Fibroblast of mammary gland (primary cell): ENCODE results near the gene FAM81A.

ENCODE experiments used
- DNase-seq: peaks from one replicate; pipeline ENCODE4 v3.0.0-alpha.2; 2010; ENCODE audit warnings: low read depth
- H3K4me3 ChIP-seq: 2 replicates; pipeline ENCODE4 v1.5.1; 2011; ENCODE audit warnings: low read depth, mild to moderate bottlenecking, low read length, moderate library complexity; ENCODE audit not compliant: control insufficient read depth
- TF ChIP-seq, protein P1 (sequence below): conservative IDR thresholded peaks from 2 replicates; pipeline ENCODE4 v1.5.1; 2011; ENCODE audit warnings: low read depth, low read length, inconsistent platforms; ENCODE audit not compliant: control insufficient read depth, insufficient read depth

Gene FAM81A

DNA sequence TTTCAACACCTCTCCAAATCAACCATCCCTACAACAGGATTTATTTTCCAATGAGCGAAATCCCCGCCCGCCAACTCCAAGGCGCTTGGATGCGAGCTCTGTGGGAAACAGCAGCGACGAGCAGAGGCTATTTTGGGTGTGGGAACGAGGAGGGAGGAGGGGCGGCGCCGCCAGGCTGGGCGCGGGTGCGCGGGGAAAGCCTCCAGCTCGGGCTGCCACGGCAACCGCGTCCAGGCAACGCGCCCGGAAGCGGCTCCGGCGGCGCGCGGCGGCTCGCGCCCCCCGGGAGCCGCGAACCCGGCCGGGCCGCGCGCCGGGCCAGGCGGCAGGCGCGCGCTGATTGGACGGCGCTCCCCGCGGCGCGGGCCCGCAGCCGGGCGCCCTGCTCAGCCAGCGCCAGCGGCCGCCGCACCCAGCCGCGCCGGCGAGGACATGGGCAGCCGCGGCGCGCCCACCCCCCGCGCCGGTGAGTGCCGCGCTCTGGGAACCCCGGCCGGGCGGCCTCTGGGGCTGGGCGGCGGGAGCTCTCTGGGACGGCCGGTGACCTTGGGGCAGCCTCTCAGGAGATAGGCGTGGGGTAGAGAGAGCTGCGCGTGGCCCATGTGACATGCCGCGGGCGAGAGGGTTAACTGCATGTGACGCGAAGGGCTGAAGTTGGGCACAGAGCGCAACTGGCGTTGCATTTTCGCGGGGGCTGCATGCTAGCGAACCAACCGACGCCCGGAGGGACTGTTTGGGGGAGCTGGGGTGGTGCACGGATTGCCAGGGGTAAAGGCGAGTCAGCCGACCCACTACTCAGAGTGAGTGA, at the start of gene FAM81A:
TSS of gene FAM81A (plus strand) at position 370 of the 808 bp plus-strand sequence. CDS start 20,441 bp downstream, outside the sequence.
- peak; percentile 64 for DNase-seq
- H3K4me3 ChIP-seq, result peak within 1 kb of the TSS; percentile 57

DNA sequence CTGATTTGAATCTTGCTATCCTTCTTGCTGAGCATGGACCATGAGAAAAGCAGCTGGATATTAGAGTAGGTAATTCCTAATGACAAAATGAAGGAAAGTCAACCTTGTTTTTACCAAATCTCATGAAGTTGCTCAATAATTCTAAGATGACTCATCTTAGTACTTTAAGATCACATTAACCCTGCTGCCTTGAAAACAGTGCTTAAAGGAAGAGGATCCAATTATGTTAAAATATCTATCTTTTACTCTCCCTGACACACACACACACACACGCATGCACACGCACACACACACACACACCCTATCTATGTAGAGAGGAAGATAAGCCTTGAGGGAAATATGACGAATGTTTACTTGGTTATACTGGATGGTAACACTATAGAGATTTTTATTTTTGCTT, 49.3 kb upstream of the FAM81A start:
- peak; percentile 81 for DNase-seq
- H3K4me3 ChIP-seq, result no peak overlapping the region
- TF ChIP-seq, protein P1, sequence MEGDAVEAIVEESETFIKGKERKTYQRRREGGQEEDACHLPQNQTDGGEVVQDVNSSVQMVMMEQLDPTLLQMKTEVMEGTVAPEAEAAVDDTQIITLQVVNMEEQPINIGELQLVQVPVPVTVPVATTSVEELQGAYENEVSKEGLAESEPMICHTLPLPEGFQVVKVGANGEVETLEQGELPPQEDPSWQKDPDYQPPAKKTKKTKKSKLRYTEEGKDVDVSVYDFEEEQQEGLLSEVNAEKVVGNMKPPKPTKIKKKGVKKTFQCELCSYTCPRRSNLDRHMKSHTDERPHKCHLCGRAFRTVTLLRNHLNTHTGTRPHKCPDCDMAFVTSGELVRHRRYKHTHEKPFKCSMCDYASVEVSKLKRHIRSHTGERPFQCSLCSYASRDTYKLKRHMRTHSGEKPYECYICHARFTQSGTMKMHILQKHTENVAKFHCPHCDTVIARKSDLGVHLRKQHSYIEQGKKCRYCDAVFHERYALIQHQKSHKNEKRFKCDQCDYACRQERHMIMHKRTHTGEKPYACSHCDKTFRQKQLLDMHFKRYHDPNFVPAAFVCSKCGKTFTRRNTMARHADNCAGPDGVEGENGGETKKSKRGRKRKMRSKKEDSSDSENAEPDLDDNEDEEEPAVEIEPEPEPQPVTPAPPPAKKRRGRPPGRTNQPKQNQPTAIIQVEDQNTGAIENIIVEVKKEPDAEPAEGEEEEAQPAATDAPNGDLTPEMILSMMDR, result no peak

More for the DNA sequence above, at the start of gene FAM81A:
- TF ChIP-seq, protein P1, result no peak

DNA sequence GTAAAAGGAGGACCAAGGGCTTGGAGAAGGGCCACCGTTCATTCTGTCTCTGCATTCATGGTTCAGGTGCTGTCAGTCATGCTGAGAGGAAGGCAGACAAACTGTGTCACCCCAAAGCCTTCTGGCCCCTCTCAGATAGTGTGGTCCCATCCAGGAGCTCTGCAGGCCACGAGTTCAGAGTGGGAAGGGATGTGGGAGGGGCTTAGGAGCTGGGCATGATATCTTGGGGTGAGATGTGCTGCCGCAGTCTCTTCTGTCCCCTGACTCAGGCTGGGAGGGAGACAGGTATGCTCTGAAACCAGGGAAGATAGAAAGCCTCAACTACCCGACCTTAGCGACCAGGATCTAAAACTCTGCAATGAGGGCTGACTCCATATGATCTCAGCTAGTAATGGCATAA, 45.7 kb upstream of the FAM81A start:
- no peak overlapping the region for H3K4me3 ChIP-seq
- TF ChIP-seq, protein P1, result no peak
- no peak for DNase-seq

DNA sequence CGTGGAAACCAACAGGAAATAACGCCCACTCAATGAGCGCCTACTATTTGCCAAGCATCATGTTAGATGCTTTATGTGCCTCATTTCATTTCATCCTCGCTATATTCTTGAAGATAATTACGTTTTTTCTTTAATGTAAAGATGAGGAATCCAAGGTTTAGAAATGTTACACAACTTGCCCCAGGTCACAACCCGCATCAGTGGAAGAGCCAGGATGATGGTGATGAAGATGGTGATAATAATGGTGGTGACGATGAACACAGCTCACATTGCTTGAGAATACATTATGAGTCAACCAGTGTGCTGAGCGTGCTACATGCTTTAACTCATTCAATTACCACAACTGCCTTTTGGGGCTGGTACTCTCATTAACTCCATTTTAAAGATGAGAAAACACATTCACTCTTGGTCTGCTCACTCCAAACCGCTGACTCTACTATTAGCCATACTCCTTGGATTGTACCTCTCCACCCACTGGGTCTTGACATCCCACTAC, 43.8 kb upstream of the FAM81A start:
- no peak overlapping the region for H3K4me3 ChIP-seq
- DNase-seq, result peak; percentile 19
- TF ChIP-seq, protein P1, result no peak

DNA sequence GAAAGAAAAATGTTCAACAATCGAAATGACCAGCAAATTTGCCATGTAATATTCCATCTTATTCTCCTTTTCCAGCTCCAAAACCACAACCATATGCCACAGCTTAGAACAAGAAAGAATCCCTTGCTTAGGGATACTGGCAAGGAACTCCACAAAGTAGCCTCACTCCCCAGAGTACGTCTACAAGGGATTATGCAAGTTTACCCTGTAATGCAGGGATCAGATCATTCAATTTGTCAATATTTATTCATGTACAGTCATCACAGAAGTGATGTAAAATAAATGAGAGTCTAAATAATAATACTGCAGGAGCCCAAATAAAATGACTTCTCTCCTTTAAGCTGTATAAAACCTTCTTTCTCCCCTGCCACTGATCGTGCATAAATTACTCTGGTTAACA, 41.8 kb upstream of the FAM81A start:
- peak; percentile 28 for DNase-seq

DNA sequence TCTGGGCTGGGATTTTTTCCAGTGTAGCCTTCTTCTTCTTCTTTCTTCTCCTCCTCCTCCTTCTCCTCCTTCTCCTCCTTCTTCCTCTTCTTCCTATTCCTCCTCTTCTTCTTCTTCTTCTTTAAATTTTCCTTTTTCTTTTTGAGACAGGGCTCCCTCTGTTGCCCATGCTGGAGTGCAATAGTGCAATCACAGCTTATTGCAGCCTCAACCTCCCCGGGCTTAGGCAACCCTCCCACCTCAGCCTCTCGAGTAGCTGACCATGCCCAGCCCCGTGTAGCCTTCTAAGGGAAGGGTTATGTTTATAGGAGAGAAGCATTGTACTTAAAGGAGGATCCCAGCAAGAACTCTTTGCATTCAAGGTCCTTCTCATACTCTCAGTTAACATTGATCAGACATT, 41.3 kb upstream of the FAM81A start:
- H3K4me3 ChIP-seq, result no peak overlapping the region
- DNase-seq, result no peak
- TF ChIP-seq, protein P1, result no peak

More for the DNA sequence above, 41.8 kb upstream of the FAM81A start:
- H3K4me3 ChIP-seq, result no peak overlapping the region
- TF ChIP-seq, protein P1, result no peak
